ENCODE measurements around the gene NMBR.

GRCh38 chr6:142074516-142074915 is 72.4 kb downstream of the NMBR start:
- no peak for TF ChIP-seq CTCF (IDR thresholded peaks at IDR 0.05)
- no peak for TF ChIP-seq POLR2A (IDR thresholded peaks at IDR 0.05; ENCODE audit: low read depth)

Measured in esophagus muscularis mucosa (tissue), 3 donors.